GM12874 (cell line): Measurements from ENCODE around the gene PPP1R3F.

Experiments used
- TF ChIP-seq, protein P1 (sequence below): IDR thresholded peaks from 2 replicates; pipeline ENCODE4 v1.5.1; 2011; ENCODE audit warnings: low read depth, mild to moderate bottlenecking, control low read depth, low read length, moderate library complexity; ENCODE audit not compliant: insufficient read depth

Gene PPP1R3F

GRCh38 chrX:49257846-49258748, 11.5 kb upstream of the PPP1R3F start:
- TF ChIP-seq, protein P1, sequence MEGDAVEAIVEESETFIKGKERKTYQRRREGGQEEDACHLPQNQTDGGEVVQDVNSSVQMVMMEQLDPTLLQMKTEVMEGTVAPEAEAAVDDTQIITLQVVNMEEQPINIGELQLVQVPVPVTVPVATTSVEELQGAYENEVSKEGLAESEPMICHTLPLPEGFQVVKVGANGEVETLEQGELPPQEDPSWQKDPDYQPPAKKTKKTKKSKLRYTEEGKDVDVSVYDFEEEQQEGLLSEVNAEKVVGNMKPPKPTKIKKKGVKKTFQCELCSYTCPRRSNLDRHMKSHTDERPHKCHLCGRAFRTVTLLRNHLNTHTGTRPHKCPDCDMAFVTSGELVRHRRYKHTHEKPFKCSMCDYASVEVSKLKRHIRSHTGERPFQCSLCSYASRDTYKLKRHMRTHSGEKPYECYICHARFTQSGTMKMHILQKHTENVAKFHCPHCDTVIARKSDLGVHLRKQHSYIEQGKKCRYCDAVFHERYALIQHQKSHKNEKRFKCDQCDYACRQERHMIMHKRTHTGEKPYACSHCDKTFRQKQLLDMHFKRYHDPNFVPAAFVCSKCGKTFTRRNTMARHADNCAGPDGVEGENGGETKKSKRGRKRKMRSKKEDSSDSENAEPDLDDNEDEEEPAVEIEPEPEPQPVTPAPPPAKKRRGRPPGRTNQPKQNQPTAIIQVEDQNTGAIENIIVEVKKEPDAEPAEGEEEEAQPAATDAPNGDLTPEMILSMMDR = no peak

DNA sequence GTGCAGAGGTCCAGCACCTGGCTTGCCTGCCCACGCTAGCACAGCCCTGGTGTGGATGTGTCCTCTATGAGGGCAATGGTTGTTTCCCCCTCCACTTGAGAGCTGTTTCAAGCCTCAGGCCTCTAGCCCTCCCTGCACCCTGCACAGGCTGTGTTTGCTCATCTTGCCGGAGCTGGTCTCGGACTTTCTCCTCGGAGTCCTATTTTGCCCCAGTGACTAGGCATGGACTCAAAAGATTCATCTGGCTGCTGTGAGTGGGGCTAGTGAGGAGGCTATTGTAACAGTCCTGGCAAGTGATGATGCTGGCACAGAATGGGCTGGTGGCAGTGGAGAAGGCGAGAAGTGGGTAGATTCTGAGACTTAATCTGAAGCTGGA, 10.9 kb upstream of the PPP1R3F start:
- TF ChIP-seq, protein P1 = no peak

DNA sequence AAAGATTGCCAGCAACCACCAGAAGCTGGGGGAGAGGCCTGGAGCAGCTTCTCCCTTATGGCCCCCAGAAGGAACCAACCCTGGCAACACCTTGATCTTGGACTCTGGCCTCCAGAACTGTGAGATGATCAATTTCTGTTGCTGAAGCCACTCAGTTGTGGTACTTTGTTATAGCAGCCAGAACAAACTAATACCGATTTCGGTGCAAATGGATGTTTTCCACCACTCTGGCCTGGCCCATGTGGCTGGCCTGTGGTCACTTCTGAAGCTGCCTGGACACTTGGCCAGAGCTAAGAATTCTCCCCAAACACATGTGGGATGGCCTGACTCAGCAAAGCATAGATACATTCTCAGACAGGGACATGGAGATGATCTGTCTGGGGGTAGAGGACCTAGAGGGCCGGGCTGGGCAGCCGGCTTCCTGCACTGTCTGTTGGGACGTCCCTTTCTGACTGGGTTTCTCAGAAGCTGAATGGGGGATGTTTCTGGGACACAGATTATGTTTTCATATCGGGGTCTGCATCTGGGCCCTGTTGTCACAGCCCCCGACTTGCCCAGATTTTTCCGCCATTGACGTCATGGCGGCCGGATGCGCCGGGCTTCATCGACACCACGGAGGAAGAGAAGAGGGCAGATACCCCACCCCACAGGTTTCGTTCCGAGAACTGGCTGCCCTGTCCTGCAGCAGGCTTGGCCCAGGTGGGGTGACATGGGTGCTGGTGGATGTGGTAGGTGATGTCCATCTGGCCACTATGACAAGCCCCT, 9.2 kb upstream of the PPP1R3F start:
- TF ChIP-seq, protein P1 = no peak

DNA sequence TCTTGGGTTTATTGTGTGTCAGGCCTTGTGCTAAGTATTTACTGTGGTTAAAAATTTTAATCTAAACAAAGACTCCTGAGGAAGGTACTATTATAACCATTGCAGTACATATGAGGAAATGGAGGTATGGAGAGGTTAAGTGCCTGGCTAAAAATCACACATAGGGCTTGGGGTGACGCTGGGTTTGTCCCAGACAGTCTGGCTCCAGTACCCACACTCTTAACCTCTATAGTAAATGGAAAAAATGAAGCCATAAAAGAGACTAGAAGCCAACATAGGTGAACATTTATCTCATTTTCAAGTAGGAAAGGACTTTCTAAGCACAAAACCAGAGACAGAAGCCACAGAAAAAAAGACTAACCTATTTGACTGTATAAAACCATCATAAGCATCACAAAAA, 7.0 kb upstream of the PPP1R3F start:
- TF ChIP-seq, protein P1 = no peak

DNA sequence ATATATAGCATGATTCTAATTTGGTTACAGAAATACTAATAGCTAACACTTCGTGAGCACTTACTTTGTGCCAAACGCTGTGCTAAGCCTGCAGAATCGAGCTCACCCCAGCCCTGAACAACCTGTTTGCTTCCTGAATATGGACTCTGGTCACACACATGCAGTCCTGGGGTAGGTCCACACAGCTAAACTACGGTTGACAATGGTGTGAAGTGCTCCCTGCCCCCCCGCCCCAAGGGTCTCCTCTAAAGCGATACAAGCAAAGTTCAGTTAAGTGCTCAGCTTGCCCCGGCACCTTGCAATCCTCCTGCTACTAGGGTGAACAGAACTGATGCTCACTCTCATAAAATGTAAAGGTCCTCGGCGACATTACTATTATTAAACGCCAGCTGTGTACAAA, 6.0 kb upstream of the PPP1R3F start:
- TF ChIP-seq, protein P1 = no peak

DNA sequence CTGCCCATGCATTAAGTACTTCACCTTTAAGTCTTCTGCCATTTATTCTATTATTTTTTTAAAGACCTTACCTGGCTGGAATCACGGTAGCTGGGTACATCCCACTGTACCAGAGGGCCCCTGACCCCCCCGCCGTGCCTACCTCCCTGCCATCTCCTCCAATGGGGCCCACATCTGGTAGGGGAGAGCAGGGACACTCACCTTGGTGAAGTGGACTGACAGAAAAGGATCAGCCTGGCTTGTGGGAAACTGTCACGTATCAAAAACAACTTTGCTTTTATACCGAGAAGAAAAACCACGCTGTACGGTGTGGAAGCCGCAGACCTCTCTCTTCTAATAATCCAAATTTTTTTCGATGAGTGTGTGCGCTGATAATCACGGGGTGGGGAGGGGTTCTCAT, 5.1 kb upstream of the PPP1R3F start, which contains the start of gene FOXP3:
TSS of gene FOXP3 (minus strand) at position 251 of the 400 bp plus-strand sequence. CDS start 6,205 bp downstream, outside the sequence.
- TF ChIP-seq, protein P1 = no peak

GRCh38 chrX:49266523-49267445, 2.8 kb upstream of the PPP1R3F start:
- TF ChIP-seq, protein P1 = no peak
